Measurements from ENCODE around the gene DNAH14. TPM values are rescaled to one million over a fixed set of nuclear protein-coding genes. Genes with fewer than 3 reads are reported as not detected.

DNAH14 gene
- total and polyA plus RNA-seq, 9 of the 15 experiments (the other 6 are each of a cell fraction or from before 2014, with no cell fraction given): 58.4 to 142 (median 98.4) TPM

- 2% methylated on average over 3 of the region's 3 CpGs for WGBS (ENCODE audit: insufficient coverage, low coverage, missing lambda C conversion rate)
- BruUV-seq (replicated peaks): no TSS peak
- Histone ChIP-seq H3K36me3 (ENCODE audit: control insufficient read depth, insufficient read depth, low read length) (no peaks in the 10 kb centered on the region), H2AFZ (ENCODE audit: low read depth, low read length) (no peak overlapping the region), H3K9me1 (ENCODE audit: control insufficient read depth, insufficient read depth, low read length) (no peaks in the 10 kb centered on the region), H3K27ac (ENCODE audit: extremely low read depth, low read depth, low read length) (no peak overlapping the region), H3K9ac (ENCODE audit: insufficient read depth in 1 of 2, low read depth in 2 of 2, low read length in 2 of 2) (no peak overlapping the region), H3K4me2 (ENCODE audit: insufficient read depth, low read length) (no peak overlapping the region), H3K4me1 (replicated peaks in 1 of 2; ENCODE audit: control insufficient read depth in 2 of 2, insufficient read depth in 2 of 2, low read length in 2 of 2) (peaks cover 0 to 3% of the 10 kb centered on the region in 2 experiments; a peak in 1 of 5 replicates), H3K4me3 (no peak overlapping the region), H3K79me2 (ENCODE audit: control insufficient read depth, insufficient read depth, low read length) (no peaks in the 10 kb centered on the region), H3K27me3 (ENCODE audit: control insufficient read depth in 2 of 2, insufficient read depth in 2 of 2, low read length in 2 of 2) (peaks cover 13 to 18% of the 10 kb centered on the region in 2 experiments), H3K9me3 (replicated peaks; ENCODE audit: control insufficient read depth, insufficient read depth, low read depth, low read length) (no peaks in the 10 kb centered on the region), H4K20me1 (replicated peaks; ENCODE audit: control insufficient read depth, insufficient read depth, low read length) (no peaks in the 10 kb centered on the region)
- intact Hi-C loops (cut with micrococcal nuclease) (no loop called here), in situ Hi-C loops (cut with MboI) (no loop called here)
- ATAC-seq (no peak), FAIRE-seq (no peak), DNase-seq (ENCODE audit: extremely low read depth in 1 of 4, low spot score in 3 of 4) (no peak)
- ChIA-PET POLR2A (no interaction called here), CTCF (ENCODE audit: low intra/inter-chr PET ratio) (no interaction called here)
- TF ChIP-seq ZFP36 (IDR thresholded peaks at IDR 0.05; ENCODE audit: low read depth, low read length, partially characterized antibody) (peak; percentile 16), DDX20 (tag; IDR thresholded peaks at IDR 0.05; ENCODE audit: low read depth) (no peak)
These were observed 442.0 kb downstream of the DNAH14 start for GRCh38 chr1:225371366-225372010.

- in situ Hi-C loops (cut with MboI): no loop called here
- FAIRE-seq: no peak
- CTCF ChIA-PET (ENCODE audit: low intra/inter-chr PET ratio): interaction anchor here (0.8 kb wide), 1 partner anchor 578 kb away, joined by 3 read pairs; no protein-coding TSS in a partner anchor
- no peak for TF ChIP-seq ZNF143 (CRISPR knock-in tag; IDR thresholded peaks at IDR 0.05)
- TF ChIP-seq CBX1 (IDR thresholded peaks at IDR 0.05; ENCODE audit: low read depth): no peak
- TF ChIP-seq NELFE (IDR thresholded peaks at IDR 0.05; ENCODE audit: insufficient read depth, insufficient read length): no peak
- TF ChIP-seq CAMTA2 (CRISPR knock-in tag; conservative IDR thresholded peaks at IDR 0.05): no peak
- no peak for TF ChIP-seq TRIM25 (IDR thresholded peaks at IDR 0.05; ENCODE audit: borderline replicate concordance)
- TF ChIP-seq, protein P1, sequence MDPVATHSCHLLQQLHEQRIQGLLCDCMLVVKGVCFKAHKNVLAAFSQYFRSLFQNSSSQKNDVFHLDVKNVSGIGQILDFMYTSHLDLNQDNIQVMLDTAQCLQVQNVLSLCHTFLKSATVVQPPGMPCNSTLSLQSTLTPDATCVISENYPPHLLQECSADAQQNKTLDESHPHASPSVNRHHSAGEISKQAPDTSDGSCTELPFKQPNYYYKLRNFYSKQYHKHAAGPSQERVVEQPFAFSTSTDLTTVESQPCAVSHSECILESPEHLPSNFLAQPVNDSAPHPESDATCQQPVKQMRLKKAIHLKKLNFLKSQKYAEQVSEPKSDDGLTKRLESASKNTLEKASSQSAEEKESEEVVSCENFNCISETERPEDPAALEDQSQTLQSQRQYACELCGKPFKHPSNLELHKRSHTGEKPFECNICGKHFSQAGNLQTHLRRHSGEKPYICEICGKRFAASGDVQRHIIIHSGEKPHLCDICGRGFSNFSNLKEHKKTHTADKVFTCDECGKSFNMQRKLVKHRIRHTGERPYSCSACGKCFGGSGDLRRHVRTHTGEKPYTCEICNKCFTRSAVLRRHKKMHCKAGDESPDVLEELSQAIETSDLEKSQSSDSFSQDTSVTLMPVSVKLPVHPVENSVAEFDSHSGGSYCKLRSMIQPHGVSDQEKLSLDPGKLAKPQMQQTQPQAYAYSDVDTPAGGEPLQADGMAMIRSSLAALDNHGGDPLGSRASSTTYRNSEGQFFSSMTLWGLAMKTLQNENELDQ (CRISPR knock-in tag; IDR thresholded peaks at IDR 0.05; ENCODE audit: borderline replicate concordance): no peak
These were observed 443.7 kb downstream of the DNAH14 start for GRCh38 chr1:225373155-225373554.

More at GRCh38 chr1:225373155-225373554, 443.7 kb downstream of the DNAH14 start:
- 23% methylated on average over 14 of the region's 21 CpGs for WGBS (ENCODE audit: insufficient coverage, low coverage, missing lambda C conversion rate)
- Histone ChIP-seq H3K36me3 (ENCODE audit: control insufficient read depth, insufficient read depth, low read length) (no peaks in the 10 kb centered on the region), H3K79me2 (ENCODE audit: control insufficient read depth, insufficient read depth, low read length) (no peaks in the 10 kb centered on the region), H3K9me1 (ENCODE audit: control insufficient read depth, insufficient read depth, low read length) (no peaks in the 10 kb centered on the region), H3K9ac (ENCODE audit: insufficient read depth in 1 of 2, low read depth in 2 of 2, low read length in 2 of 2) (no peak overlapping the region), H3K4me1 (replicated peaks in 1 of 2; ENCODE audit: control insufficient read depth in 2 of 2, insufficient read depth in 2 of 2, low read length in 2 of 2) (peaks cover 0 to 3% of the 10 kb centered on the region in 2 experiments; a peak in 1 of 5 replicates), H4K20me1 (replicated peaks; ENCODE audit: control insufficient read depth, insufficient read depth, low read length) (no peaks in the 10 kb centered on the region), H3K4me3 (no peak overlapping the region), H3K9me3 (replicated peaks; ENCODE audit: control insufficient read depth, insufficient read depth, low read depth, low read length) (no peaks in the 10 kb centered on the region), H3K27me3 (ENCODE audit: control insufficient read depth in 2 of 2, insufficient read depth in 2 of 2, low read length in 2 of 2) (peaks cover 8 to 22% of the 10 kb centered on the region in 2 experiments), H2AFZ (ENCODE audit: low read depth, low read length) (no peak overlapping the region), H3K27ac (ENCODE audit: extremely low read depth, low read depth, low read length) (no peak overlapping the region), H3K4me2 (ENCODE audit: insufficient read depth, low read length) (no peak overlapping the region)
- no TSS peak for BruUV-seq (replicated peaks)
- ATAC-seq (peak; percentile 36; the same call in 2 of the 3 replicates), DNase-seq (ENCODE audit: extremely low read depth in 1 of 4, low spot score in 3 of 4) (no peak)
- POLR2A ChIA-PET: interaction anchor here (0.6 kb wide), 1 partner anchor 23 kb away, joined by 3 read pairs; no protein-coding TSS in a partner anchor
- intact Hi-C loops (cut with micrococcal nuclease): no loop called here

Measured in K562 (cell line).